Measurements from ENCODE around the gene INPP5A.
"Not testable (repeated sequence)": the region's sequence is repeated elsewhere in the genome, so short reads cannot be mapped to it uniquely, and the experiment has no call there.

INPP5A gene

GRCh38 chr10:132550366-132551092 lies 12.9 kb downstream of the INPP5A start:
- no peak for DNase-seq

- DNase-seq = no peak
Measured at GRCh38 chr10:132551093-132551807, 13.7 kb downstream of the INPP5A start.

GRCh38 chr10:132551808-132552130 lies 14.2 kb downstream of the INPP5A start:
- DNase-seq = no peak

- not testable (repeated sequence) for DNase-seq
Measured at GRCh38 chr10:132552635-132553034, 15.0 kb downstream of the INPP5A start.

GRCh38 chr10:132553568-132553967 lies 16.0 kb downstream of the INPP5A start:
- not testable (repeated sequence) for DNase-seq

- no peak for DNase-seq
Measured at GRCh38 chr10:132554053-132554990, 16.7 kb downstream of the INPP5A start.

- DNase-seq = no peak
Measured at GRCh38 chr10:132554991-132555647, 17.5 kb downstream of the INPP5A start.

GRCh38 chr10:132555648-132556575 lies 18.3 kb downstream of the INPP5A start:
- no peak for DNase-seq

GRCh38 chr10:132556994-132557441 lies 19.4 kb downstream of the INPP5A start:
- no peak for DNase-seq

GRCh38 chr10:132557696-132558515 lies 20.3 kb downstream of the INPP5A start:
- DNase-seq = no peak

- DNase-seq = no peak
Measured at GRCh38 chr10:132558516-132559413, 21.2 kb downstream of the INPP5A start.

GRCh38 chr10:132559538-132559937 lies 22.0 kb downstream of the INPP5A start:
- no peak for DNase-seq

GRCh38 chr10:132560241-132560731 lies 22.7 kb downstream of the INPP5A start:
- no peak for DNase-seq

- DNase-seq = no peak
Measured at GRCh38 chr10:132562177-132562915, 24.8 kb downstream of the INPP5A start.

- DNase-seq = no peak
Measured at GRCh38 chr10:132562916-132563456, 25.4 kb downstream of the INPP5A start.

- no peak for DNase-seq
Measured at GRCh38 chr10:132563485-132564248, 26.1 kb downstream of the INPP5A start.

GRCh38 chr10:132564249-132564605 lies 26.6 kb downstream of the INPP5A start:
- no peak for DNase-seq

- DNase-seq = no peak
Measured at GRCh38 chr10:132564690-132565089, 27.1 kb downstream of the INPP5A start.

Measured in NCI-H1105 treated with DMSO at 0.1 percent for 48 hours (cell line).